Neuron (in vitro differentiated cells): ENCODE results near the gene PHTF2.

Experiments
- H2AFZ ChIP-seq: one replicate; pipeline ENCODE4 v1.6.1; 2013; ENCODE audit warnings: low read depth, mild to moderate bottlenecking, inconsistent platforms, low read length, moderate library complexity
- H3K27me3 ChIP-seq: one replicate; pipeline ENCODE4 v1.6.1; 2013; ENCODE audit warnings: low read length; ENCODE audit not compliant: insufficient read depth
- H3K36me3 ChIP-seq: one replicate; pipeline ENCODE4 v1.6.1; 2013; ENCODE audit warnings: low read length; ENCODE audit not compliant: insufficient read depth
- H3K4me1 ChIP-seq: one replicate; pipeline ENCODE4 v1.6.1; 2013; ENCODE audit warnings: low read length; ENCODE audit not compliant: insufficient read depth
- H3K4me3 ChIP-seq: 2 replicates; pipeline ENCODE4 v1.5.1; 2013; ENCODE audit warnings: mild to moderate bottlenecking, low read length, moderate library complexity
- H3K9me3 ChIP-seq: one replicate; pipeline ENCODE4 v1.6.1; 2013; ENCODE audit warnings: low read length

The PHTF2 gene

DNA sequence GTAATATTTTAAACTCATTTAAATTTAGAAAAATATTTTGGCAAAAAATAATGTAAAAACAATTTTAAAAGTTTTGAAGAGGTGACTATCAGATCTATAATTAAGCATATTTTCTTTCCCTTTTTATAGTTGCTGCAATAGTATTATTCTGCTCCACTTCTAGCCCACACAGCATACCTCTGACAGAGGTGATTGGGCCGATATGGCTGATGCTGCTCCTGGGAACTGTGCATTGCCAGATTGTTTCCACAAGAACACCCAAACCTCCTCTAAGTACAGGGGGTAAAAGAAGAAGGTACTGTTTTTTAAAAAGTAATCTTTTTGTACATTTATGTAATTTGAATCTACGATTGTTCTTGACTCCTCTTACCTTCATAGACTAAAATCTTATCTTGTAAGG, 110.1 kb downstream of the PHTF2 start:
- no peaks in the 10 kb centered on the region for H3K27me3 ChIP-seq
- H3K9me3 ChIP-seq = no peaks in the 10 kb centered on the region
- H3K36me3 ChIP-seq = peaks cover 7% of the 10 kb centered on the region
- H2AFZ ChIP-seq = no peak overlapping the region
- H3K4me1 ChIP-seq = no peaks in the 10 kb centered on the region
- no peak overlapping the region for H3K4me3 ChIP-seq

DNA sequence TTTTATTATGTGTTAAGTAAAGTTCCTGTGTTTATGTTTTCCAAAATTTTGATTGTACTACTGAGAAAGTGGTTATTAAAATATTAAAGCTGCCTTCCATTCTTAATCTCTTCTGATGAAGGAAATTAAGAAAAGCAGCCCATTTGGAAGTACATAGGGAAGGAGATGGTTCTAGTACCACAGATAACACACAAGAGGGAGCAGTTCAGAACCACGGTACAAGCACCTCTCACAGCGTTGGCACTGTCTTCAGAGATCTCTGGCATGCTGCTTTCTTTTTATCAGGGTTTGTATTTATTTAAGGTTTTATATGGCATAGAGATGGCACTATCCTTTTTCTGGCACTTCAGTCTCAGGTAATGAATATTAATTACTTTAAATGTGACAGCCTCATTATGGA, 111.6 kb downstream of the PHTF2 start:
- peaks cover 5% of the 10 kb centered on the region for H3K36me3 ChIP-seq
- no peak overlapping the region for H3K4me3 ChIP-seq
- no peak overlapping the region for H2AFZ ChIP-seq
- no peaks in the 10 kb centered on the region for H3K9me3 ChIP-seq
- H3K27me3 ChIP-seq = no peaks in the 10 kb centered on the region
- no peaks in the 10 kb centered on the region for H3K4me1 ChIP-seq

DNA sequence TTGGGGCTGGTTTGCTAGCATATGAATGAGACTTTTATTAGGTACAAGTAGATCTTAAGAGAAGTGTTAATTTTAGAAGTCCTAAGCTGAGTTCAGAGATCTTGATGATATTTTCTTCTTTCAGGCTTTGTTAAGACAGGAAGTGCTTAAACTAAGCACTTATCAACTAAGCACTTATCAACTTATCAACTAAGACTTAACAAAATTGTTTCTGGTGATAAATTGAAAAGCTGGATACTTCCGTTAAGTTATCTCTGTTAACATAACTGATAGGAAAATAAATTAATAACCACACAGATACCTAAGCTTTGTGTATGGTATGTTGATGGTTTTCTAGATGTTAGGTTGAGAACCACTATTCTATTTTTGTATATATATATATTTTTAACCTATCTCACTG, 113.7 kb downstream of the PHTF2 start:
- no peaks in the 10 kb centered on the region for H3K4me1 ChIP-seq
- H2AFZ ChIP-seq = no peak overlapping the region
- peaks cover 9% of the 10 kb centered on the region for H3K36me3 ChIP-seq
- no peaks in the 10 kb centered on the region for H3K27me3 ChIP-seq
- H3K9me3 ChIP-seq = no peaks in the 10 kb centered on the region
- H3K4me3 ChIP-seq = no peak overlapping the region

DNA sequence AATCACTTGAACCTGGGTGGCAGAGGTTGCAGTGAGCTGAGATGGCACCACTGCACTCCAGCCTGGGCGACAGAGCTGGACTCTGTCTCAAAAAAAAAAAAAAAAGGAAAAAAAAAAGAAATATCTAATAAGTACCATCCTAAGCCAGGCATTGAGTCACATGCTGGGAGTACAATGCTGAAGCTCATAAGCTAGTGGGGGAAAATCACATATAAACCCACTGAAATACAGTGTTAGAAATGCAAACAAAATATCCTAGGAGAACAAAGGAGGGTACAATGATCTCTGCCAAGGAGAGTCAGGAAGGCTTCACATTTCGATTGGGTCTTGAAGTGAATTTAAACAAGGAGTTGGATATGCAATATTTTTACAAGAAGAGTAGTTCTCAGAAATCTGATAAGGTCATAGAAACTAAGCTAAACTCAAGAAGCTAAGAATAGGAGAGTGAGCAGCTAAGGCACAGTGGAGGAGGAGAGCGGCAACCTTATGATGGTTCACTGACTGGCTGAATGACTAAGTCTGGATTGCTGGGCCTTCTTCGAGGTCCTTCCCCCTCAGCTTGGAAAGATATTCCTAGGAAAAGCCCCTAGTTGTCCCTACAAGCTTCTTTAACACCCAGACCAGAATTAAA, 115.5 kb downstream of the PHTF2 start:
- Histone ChIP-seq H3K27me3 (no peaks in the 10 kb centered on the region), H3K4me1 (peaks cover 14% of the 10 kb centered on the region), H3K4me3 (no peak overlapping the region), H2AFZ (no peak overlapping the region), H3K9me3 (no peaks in the 10 kb centered on the region), H3K36me3 (peaks cover 9% of the 10 kb centered on the region)

DNA sequence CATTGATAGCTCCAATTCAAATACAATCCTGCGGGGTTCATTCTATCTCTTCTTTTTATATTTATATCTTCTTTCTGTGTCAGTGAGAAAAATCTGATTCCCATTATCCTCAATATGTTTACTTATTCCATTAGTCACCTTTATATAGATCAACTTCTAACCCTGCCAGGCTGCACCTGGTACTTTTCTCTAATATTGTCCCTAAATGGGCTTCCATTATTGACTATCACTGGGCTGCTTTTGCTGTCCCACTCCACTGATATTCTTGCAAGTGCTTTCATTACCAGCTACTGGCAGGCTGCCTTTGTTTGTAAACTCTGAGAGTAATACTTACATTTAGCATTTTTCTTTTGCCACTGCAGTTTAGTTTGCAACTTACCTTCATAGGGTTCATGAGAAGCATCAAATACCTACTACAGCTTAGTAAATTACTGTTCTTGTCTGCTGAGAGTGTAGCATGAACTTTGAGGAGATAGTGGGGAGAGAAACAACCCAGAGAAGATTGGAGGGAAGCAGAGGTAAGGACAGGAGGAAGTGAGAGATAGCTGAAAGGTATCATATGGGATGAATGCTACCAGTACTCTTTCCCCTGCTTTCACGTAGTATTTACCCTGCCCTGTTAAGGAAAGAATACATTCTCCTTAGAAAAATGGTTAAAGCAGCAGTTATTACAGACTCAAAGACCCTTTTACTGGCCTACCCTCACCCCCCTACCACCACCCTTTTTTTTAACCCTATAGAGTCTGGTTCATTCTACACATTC, 119.1 kb downstream of the PHTF2 start:
- Histone ChIP-seq H2AFZ (no peak overlapping the region), H3K4me3 (no peak overlapping the region), H3K36me3 (peaks cover 10% of the 10 kb centered on the region), H3K4me1 (peaks cover 17% of the 10 kb centered on the region), H3K27me3 (no peaks in the 10 kb centered on the region), H3K9me3 (no peaks in the 10 kb centered on the region)

DNA sequence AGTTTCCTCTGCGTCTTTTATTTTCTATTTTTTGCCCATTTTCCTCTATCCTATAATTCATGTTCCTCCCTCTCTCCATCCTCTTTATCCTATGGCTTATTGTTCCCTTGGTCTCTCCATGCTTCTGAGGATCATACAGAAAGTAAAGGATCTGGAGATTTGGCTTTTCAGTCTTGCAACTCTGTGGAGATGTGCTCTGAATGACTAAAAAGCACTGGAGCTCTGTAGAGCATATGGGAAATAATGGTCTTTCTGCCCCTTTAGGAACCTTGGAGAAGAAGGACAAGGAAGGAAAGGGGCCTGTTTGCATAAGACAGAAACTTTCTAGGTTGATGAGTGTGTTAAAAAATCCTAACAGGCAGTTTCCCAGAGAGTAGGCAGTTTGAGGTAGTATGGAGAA, 120.1 kb downstream of the PHTF2 start:
- H3K4me3 ChIP-seq = no peak overlapping the region
- no peaks in the 10 kb centered on the region for H3K27me3 ChIP-seq
- H3K4me1 ChIP-seq = peaks cover 17% of the 10 kb centered on the region
- no peaks in the 10 kb centered on the region for H3K9me3 ChIP-seq
- no peak overlapping the region for H2AFZ ChIP-seq
- H3K36me3 ChIP-seq = peaks cover 13% of the 10 kb centered on the region

DNA sequence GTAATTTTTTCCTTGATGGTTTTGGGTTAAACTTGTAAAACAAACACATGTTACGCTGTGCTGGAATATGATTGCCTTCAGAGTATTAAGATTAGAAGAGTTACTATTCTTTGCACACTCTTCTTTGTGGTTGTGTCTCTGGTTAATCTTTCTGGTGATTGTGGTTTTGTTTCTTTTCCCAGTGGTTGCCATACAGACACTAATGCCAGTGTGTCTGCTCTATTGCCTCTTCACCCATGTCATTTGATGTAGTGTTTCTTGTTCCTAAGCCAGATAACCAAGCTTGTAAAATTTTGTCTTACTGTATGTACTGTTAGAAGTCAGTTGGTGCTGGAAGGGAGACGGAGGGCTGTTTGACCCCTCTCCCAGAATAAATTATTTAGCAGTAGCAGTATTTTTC, 124.8 kb downstream of the PHTF2 start:
- Histone ChIP-seq H2AFZ (no peak overlapping the region), H3K9me3 (no peaks in the 10 kb centered on the region), H3K27me3 (no peaks in the 10 kb centered on the region), H3K4me3 (no peak overlapping the region), H3K4me1 (peaks cover 9% of the 10 kb centered on the region), H3K36me3 (peaks cover 9% of the 10 kb centered on the region)

DNA sequence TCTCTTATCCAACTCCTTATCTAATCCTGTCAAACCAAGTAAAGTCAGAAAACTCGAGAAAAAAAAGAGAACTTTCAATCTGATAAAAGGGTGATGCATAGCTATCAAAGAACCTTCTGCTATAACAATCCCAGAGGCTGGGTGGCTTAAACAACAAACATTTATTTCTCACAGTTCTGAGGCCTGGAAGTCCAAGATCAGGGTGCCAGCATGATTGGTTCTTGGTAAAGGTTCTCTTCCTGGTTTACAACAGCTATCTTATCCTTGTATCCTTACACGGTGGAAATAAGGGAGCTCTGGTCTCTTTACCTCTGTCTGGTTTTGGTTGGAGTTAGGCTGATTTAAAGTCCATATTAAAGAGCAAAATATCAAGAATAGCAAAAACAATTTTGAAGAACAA, 131.9 kb downstream of the PHTF2 start:
- H3K4me1 ChIP-seq = no peaks in the 10 kb centered on the region
- no peaks in the 10 kb centered on the region for H3K9me3 ChIP-seq
- peaks cover 6% of the 10 kb centered on the region for H3K36me3 ChIP-seq

DNA sequence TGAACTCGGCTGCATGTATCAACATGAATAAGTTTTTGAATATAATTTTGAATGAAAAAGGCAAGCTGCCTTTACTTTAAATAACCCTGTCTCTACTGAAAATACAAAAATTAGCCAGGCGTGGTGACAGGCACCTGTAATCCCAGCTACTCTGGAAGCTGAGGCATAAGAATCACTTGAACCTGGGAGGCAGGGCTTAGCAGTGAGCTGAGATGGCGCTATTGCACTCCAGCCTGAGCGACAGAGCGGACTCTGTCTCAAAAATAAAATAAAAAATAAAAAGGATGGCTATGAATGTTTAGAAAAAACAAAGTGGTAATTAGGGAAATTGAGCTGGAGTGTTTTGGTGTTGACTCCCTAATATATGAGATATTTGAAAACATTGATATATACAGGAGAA, 133.3 kb downstream of the PHTF2 start:
- Histone ChIP-seq H3K9me3 (no peaks in the 10 kb centered on the region), H3K36me3 (peaks cover 6% of the 10 kb centered on the region), H3K4me1 (no peaks in the 10 kb centered on the region), H2AFZ (no peak overlapping the region), H3K4me3 (no peak overlapping the region), H3K27me3 (no peaks in the 10 kb centered on the region)

More for the DNA sequence above, 131.9 kb downstream of the PHTF2 start:
- Histone ChIP-seq H3K27me3 (no peaks in the 10 kb centered on the region), H2AFZ (no peak overlapping the region), H3K4me3 (no peak overlapping the region)

DNA sequence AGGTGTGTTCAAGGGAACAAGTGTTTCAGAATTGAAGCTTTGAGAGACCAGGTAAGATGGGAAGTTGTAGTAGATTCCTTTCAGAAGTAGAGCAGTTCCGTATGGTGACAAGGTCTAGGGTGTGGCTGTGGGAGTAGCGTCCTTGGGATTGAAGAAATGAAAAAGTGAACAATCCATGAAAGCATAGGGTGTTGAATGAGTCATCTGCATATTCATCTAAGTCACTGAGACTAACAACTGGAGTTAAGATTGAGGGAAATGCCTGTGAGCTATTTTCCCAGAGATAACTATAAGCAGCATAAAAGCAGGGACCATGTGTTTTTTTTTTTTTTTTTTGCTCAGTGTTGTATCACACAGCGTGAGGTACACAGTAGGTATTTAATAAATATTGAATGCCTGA, 134.8 kb downstream of the PHTF2 start:
- H2AFZ ChIP-seq = no peak overlapping the region
- no peak overlapping the region for H3K4me3 ChIP-seq
- no peaks in the 10 kb centered on the region for H3K9me3 ChIP-seq
- H3K27me3 ChIP-seq = no peaks in the 10 kb centered on the region
- no peaks in the 10 kb centered on the region for H3K4me1 ChIP-seq
- peaks cover 6% of the 10 kb centered on the region for H3K36me3 ChIP-seq

DNA sequence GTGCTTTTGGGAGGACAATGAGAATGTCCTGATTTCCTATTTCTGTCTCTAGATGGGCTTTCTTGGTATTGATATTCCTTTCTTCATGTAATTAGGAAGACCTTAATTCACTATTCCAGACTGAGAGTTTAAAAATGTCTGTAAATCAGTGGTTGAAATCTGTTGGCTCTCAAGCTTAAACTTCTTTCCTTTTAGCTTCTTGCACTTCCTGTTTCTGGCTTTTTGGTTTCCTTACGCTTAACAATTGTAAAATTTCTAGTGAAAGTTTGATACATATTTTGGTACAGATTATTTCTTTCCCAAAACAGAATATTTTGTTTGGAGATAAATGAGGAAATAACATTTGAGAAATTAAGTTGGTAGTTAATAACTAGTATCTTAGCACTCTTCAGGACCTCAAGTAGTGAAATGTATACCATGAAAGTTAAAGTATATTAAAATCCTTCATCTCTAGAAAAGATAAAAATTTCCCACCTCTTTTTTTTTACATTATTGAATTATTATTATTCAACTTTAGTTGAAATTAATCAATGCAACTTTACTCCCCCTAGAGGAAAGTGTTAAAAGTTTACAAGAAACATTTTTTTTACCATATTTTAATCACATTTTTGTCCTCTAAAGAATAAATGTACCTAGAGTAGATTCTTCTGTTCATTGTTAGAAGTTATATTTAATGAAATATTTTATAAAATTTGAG, 137.2 kb downstream of the PHTF2 start:
- Histone ChIP-seq H3K36me3 (no peaks in the 10 kb centered on the region), H3K9me3 (no peaks in the 10 kb centered on the region), H3K27me3 (no peaks in the 10 kb centered on the region), H3K4me3 (no peak overlapping the region), H3K4me1 (no peaks in the 10 kb centered on the region), H2AFZ (no peak overlapping the region)

DNA sequence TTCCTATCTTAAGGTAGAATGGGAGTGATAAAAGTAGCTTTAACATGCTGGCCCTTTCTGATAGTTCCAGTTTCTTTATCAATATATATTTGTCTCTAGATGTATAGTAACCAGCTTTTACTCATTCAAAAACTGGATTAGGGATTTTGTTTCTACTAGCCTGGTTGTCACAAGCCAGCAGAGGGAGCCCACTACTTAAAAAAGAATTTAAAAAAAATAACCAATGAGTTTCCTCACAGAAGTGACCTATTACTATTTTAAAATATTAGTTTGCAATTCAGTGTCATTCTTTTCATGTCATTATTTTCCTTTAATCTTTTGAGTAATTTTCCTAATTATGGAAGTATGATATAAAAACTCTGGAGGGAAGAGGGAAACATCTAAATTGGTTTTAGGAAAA, 142.1 kb downstream of the PHTF2 start:
- H3K4me3 ChIP-seq = no peak overlapping the region
- H3K36me3 ChIP-seq = peaks cover 6% of the 10 kb centered on the region
- H3K9me3 ChIP-seq = no peaks in the 10 kb centered on the region
- H3K4me1 ChIP-seq = no peaks in the 10 kb centered on the region
- H3K27me3 ChIP-seq = no peaks in the 10 kb centered on the region
- H2AFZ ChIP-seq = no peak overlapping the region

DNA sequence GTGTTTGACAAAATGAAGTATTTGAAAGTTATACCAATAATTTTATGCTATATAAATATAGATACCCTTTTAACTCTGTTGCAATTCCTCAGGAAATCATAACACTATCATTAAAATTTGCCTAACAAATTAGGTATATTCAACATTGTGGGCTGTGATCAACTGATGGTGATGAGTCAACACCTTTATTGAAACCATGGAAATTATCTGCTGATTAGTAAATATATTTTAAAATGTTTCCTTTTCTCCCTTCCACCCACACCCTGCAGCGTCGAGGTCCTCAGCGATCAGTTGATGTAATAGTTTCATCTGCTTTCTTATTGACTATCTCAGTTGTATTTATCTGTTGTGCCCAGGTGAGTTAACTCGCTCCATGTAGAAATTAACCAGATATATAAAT, 143.9 kb downstream of the PHTF2 start:
- Histone ChIP-seq H3K4me3 (no peak overlapping the region), H3K36me3 (peaks cover 6% of the 10 kb centered on the region), H3K27me3 (no peaks in the 10 kb centered on the region), H2AFZ (no peak overlapping the region), H3K4me1 (no peaks in the 10 kb centered on the region), H3K9me3 (no peaks in the 10 kb centered on the region)
